Mammary epithelial cell (primary cell): ENCODE data around the gene ARHGAP15.

Experiments
- EZH2 ChIP-seq: IDR thresholded peaks from 2 replicates; pipeline ENCODE4 v1.6.1; 2012; ENCODE audit warnings: low read length, inconsistent platforms, borderline replicate concordance
- TF ChIP-seq, protein P1 (sequence below), 2 donors: IDR thresholded peaks in 1 of 2; conservative IDR thresholded peaks in 1 of 2; 2 replicates each; pipeline ENCODE4 v1.5.1; 2011 to 2012; ENCODE audit warnings: inconsistent platforms in 2 of 2, low read length in 2 of 2, mild to moderate bottlenecking in 2 of 2, control low read depth in 1 of 2, low read depth in 1 of 2; ENCODE audit not compliant: insufficient read depth in 1 of 2; ENCODE audit errors: extremely low read depth in 1 of 2

DNA sequence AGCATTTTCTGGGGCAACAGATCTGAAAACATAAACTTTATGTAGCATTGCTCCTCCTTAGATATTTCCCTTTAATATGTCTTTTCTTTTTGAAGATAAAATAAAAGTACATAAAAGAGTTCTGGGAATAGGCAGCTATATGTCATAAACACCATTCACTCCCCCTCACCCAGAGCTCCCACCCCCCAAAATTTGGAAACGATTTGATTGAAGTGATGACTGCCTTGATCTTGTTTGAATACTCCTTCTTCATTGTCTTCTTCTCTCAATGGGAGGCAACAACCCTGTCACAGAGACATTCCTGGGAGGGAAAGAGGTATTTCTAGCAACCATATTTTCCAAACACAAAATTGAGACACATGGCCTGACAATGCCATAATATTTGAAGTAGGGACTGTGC is 369.3 kb downstream of the ARHGAP15 start:
- TF ChIP-seq, protein P1, sequence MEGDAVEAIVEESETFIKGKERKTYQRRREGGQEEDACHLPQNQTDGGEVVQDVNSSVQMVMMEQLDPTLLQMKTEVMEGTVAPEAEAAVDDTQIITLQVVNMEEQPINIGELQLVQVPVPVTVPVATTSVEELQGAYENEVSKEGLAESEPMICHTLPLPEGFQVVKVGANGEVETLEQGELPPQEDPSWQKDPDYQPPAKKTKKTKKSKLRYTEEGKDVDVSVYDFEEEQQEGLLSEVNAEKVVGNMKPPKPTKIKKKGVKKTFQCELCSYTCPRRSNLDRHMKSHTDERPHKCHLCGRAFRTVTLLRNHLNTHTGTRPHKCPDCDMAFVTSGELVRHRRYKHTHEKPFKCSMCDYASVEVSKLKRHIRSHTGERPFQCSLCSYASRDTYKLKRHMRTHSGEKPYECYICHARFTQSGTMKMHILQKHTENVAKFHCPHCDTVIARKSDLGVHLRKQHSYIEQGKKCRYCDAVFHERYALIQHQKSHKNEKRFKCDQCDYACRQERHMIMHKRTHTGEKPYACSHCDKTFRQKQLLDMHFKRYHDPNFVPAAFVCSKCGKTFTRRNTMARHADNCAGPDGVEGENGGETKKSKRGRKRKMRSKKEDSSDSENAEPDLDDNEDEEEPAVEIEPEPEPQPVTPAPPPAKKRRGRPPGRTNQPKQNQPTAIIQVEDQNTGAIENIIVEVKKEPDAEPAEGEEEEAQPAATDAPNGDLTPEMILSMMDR (conservative IDR thresholded peaks at IDR 0.05 in 1 of 2, IDR thresholded peaks at IDR 0.05 in 1 of 2; ENCODE audit: extremely low read depth in 1 of 2, insufficient read depth in 1 of 2, low read depth in 1 of 2, low read length in 2 of 2) = no peak
- TF ChIP-seq EZH2 = no peak
